Upper lobe of right lung (tissue), 1 donor: ENCODE measurements around the gene PNLIP. TPM values are rescaled to one million over a fixed set of nuclear protein-coding genes. Genes with fewer than 3 reads are reported as not detected.

ENCODE experiments used
- ATAC-seq: fragments of 200-7000 bp; cut with Tn5 transposase; one replicate; pipeline ENCODE4 v1.9.1; 2020; ENCODE audit warnings: mild to moderate bottlenecking, moderate library complexity
- DNase-seq: peaks from one replicate; pipeline ENCODE4 v3.0.0-alpha.2; 2020
- H3K27ac ChIP-seq: fragments of 200-600 bp; one replicate; pipeline ENCODE4 v1.8.0; 2022
- H3K27me3 ChIP-seq: fragments of 200-600 bp; one replicate; pipeline ENCODE4 v1.8.0; 2022; ENCODE audit warnings: mild to moderate bottlenecking
- H3K36me3 ChIP-seq: fragments of 200-600 bp; one replicate; pipeline ENCODE4 v1.8.0; 2022
- H3K4me1 ChIP-seq: fragments of 200-600 bp; one replicate; pipeline ENCODE4 v1.8.0; 2022
- H3K4me3 ChIP-seq: fragments of 200-600 bp; one replicate; pipeline ENCODE4 v1.8.0; 2022; ENCODE audit warnings: mild to moderate bottlenecking
- H3K9me3 ChIP-seq: fragments of 200-600 bp; one replicate; pipeline ENCODE4 v1.8.0; 2022
- CTCF ChIP-seq: fragments of 200-600 bp; IDR thresholded peaks from one replicate; pipeline ENCODE4 v1.8.0; 2022; ENCODE audit warnings: antibody characterized with exemption
- intact Hi-C: fragments of 100-400 bp; cut with DNase I; formaldehyde crosslinking; loops from one replicate; pipeline ENCODE4 v1.11.0; 2022
- total RNA-seq: library from RNA; stranded (reverse); fragmentation: NEBNext Ultra II Directional; extraction: Animal tissue kit (Norgen Biotek cat#: 25700); gene quantifications from one replicate; pipeline ENCODE4 v1.2.1, GENCODE V29; 2021
- donor health status: DM: no; HTN: yes; CAD: no; lungs with severe emphysema.

PNLIP gene
- total RNA-seq, 1 donor from 2014 or later, result not detected

DNA sequence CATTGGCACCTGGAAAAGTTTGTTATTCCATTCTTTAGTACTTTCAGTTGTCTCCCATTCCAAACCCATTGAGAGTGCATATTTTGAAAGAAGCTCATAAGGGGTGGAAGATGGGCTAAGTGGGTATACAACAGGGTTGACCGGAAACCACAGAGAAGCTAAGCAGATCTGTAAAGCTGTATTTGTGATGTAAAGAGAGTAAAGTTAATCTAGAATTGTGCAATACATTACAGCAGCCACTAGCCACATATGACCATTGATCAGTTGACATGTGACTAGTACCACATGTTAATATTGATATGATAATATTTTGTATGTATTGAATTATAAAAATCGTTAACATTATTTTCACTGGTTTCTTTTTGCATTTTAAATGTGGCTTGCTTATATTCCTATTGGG, 4.9 kb upstream of the PNLIP start:
- H3K27me3 ChIP-seq, result no peaks in the 10 kb centered on the region
- intact Hi-C loops, result no loop called here

GRCh38 chr10:116542007-116542677, 3.6 kb upstream of the PNLIP start:
- intact Hi-C loops, result no loop called here
- Histone ChIP-seq H3K36me3 (no peaks in the 10 kb centered on the region), H3K4me1 (no peaks in the 10 kb centered on the region), H3K9me3 (no peaks in the 10 kb centered on the region), H3K27me3 (no peaks in the 10 kb centered on the region), H3K4me3 (no peak overlapping the region), H3K27ac (no peak overlapping the region)
- TF ChIP-seq CTCF, result no peak
- ATAC-seq (no peak), DNase-seq (no peak)

More for the DNA sequence above, 4.9 kb upstream of the PNLIP start:
- ATAC-seq (no peak), DNase-seq (no peak)
- H3K4me1 ChIP-seq, result no peaks in the 10 kb centered on the region
- no peak overlapping the region for H3K4me3 ChIP-seq
- H3K27ac ChIP-seq, result no peak overlapping the region
- H3K9me3 ChIP-seq, result no peaks in the 10 kb centered on the region
- no peaks in the 10 kb centered on the region for H3K36me3 ChIP-seq
- no peak for TF ChIP-seq CTCF

DNA sequence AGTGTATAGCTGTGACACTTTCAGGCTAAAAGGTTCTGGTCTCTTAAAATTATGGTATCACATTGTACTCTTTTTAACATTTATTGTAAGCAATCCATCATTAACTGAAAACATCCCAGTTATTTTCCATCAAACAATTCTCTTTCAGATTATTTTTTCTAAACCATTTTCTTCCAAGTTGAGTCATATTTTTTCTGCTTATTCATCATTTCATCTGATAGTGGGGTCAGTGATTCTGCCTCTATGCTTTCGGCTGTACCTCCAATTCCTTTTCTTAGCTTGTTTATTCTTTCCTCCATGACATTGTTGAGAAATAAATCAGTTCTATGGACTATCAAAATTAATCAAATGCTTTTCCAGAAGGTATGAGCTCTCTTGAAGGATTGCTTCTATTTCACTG, 609 bp upstream of the PNLIP start:
- no peaks in the 10 kb centered on the region for H3K9me3 ChIP-seq
- no peak overlapping the region for H3K4me3 ChIP-seq
- no peaks in the 10 kb centered on the region for H3K36me3 ChIP-seq
- no peaks in the 10 kb centered on the region for H3K4me1 ChIP-seq
- DNase-seq (no peak), ATAC-seq (no peak)
- no peak for TF ChIP-seq CTCF
- H3K27me3 ChIP-seq, result no peaks in the 10 kb centered on the region
- intact Hi-C loops, result no loop called here
- no peak overlapping the region for H3K27ac ChIP-seq

DNA sequence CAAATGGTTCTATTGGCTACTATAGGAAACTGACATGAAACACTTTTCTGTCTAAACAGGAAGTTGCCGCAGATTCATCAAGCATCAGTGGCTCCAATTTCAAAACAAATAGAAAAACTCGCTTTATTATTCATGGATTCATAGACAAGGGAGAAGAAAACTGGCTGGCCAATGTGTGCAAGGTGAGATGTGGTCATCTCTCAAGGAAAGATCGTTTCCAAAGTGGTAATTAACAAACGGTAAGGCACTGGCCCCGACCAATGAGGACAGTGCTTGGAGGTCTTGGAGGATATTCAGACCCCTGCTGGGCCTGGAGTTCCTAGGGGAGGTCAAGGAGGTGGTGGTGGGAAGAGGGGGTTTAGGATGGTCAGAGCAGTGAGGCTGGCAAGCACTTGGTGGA, 2.6 kb downstream of the PNLIP start:
- H3K27me3 ChIP-seq, result no peaks in the 10 kb centered on the region
- no peaks in the 10 kb centered on the region for H3K4me1 ChIP-seq
- no peaks in the 10 kb centered on the region for H3K36me3 ChIP-seq
- H3K27ac ChIP-seq, result no peak overlapping the region
- intact Hi-C loops, result no loop called here
- TF ChIP-seq CTCF, result no peak
- H3K4me3 ChIP-seq, result no peak overlapping the region
- ATAC-seq (no peak), DNase-seq (no peak)
- no peaks in the 10 kb centered on the region for H3K9me3 ChIP-seq

DNA sequence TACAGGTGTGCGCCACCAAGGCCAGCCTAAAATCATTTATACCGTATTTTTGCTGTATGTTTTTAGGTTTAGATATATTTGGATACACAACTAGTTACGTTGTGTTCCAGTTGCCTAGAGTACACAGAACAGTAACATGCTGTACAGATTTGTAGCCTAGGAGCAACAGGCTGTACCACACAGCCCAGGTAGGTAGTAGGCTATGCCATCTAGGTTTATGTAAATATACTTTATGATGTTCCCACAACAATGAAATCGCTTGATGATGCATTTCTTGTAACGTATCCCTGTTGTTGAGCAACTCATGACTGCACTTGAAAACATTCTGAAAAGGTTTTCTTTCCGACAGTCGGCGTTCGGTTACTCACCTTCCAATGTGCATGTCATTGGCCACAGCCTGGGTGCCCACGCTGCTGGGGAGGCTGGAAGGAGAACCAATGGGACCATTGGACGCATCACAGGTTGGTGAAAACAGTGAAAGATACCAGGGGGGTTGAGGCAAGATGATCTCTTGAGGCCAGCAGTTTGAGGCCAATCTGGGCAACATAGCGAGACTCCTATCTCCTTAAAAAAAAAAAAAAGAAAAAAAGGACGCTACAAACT, 7.7 kb downstream of the PNLIP start:
- intact Hi-C loops, result no loop called here
- Histone ChIP-seq H3K9me3 (no peaks in the 10 kb centered on the region), H3K27me3 (no peaks in the 10 kb centered on the region), H3K27ac (no peak overlapping the region), H3K4me3 (no peak overlapping the region), H3K4me1 (no peaks in the 10 kb centered on the region), H3K36me3 (no peaks in the 10 kb centered on the region)
- DNase-seq (no peak), ATAC-seq (no peak)
- no peak for TF ChIP-seq CTCF
